GM19043 (cell line): ENCODE results near the gene ATP6V1E1.

Source experiments
- ATAC-seq: cut with Tn5 transposase; IDR thresholded peaks from one replicate; pipeline ENCODE4 v1.9.1; 2021; ENCODE audit warnings: low read depth; ENCODE audit not compliant: unreplicated experiment

ATP6V1E1 gene

DNA sequence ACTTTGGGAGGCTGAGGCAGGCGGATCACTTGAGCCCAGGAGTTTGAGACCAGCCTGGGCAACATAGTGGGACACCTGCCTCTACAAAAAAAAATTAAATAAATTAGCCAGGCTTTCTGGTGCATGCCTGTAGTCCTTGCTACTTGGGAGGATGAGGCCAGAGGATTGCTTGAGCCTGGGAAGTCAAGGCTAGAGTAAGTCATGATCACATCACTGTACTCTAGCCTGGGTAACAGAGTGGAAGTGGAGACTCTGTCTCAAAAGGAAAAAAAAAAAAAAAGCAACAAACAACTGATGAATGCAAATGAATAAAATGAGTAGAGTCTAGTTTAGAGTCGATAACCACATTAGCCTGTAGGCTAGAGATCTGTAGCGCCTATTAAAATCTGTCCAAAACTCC lies 6.1 kb upstream of the ATP6V1E1 start:
- no peak for ATAC-seq

DNA sequence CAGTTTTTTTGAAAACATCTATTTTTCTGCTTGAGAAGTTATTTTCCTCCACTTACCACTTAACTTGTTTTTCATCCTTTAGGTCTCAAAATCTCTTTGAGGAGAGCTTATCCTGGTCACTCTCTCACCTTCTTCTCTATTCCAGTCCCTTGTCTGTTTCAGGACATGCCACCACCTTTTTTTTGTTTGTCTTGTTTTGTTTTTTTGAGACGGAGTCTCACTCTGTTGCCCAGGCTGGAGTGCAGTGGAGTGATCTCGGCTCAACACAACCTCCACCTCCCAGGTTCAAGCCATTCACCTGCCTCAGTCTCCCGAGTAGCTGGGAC lies 5.4 kb upstream of the ATP6V1E1 start:
- ATAC-seq: no peak

GRCh38 chr22:17633217-17633997 lies 4.9 kb upstream of the ATP6V1E1 start:
- ATAC-seq: no peak

DNA sequence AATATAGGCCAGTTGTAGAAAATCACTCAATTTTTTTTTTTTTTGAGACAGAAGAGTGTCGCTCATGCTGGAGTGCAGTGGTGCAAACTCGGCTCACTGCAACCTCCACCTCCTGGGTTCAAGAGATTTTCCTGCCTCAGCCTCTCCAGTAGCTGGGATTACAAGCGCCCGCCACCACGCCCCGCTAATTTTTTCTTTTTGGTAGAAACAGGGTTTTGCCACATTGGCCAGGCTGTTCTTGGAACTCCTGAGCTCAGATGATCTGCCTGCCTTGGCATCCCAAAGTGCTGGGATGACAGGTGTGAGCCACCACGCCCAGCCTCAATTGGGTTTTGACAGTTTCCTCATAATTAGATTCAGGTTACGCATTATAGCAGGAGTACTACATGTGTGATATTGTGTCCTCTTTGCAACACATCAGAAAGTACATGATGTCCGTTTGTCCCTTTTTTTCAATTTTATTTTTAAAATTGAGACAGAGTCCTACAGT lies 2.6 kb upstream of the ATP6V1E1 start:
- ATAC-seq: no peak

DNA sequence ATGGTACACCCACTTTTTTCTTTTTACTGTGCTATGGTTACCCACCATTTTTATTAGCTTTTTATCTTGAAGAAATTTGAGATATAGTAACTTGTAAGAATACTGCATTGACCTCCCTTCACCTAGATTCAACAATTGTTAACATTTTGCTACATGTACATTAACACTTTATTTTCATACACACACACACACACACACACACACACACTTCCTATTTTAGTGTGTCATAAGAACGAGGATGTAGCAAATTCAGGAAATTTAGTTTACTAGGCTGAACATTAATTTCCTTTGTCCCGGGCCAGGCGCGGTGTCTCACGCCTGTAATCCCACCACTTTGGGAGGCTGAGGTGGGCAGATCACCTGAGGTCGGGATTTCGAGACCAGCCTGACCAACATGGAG lies 1.1 kb upstream of the ATP6V1E1 start:
- no peak for ATAC-seq

DNA sequence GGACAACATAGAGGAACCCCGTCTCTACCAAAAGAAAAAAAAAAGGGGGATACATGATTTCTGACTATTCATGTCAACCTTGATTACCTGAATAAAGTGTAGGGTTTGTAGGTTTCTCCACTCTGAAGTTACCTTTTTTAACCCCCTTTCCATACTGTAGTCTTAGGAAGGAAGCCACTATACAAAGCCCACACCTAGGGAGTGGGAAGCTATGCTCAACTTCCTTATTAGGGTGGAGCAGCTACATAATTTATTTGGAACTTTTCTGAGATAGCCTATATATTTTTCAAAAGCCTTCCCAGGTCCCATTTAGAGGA lies 582 bp upstream of the ATP6V1E1 start:
- ATAC-seq: no peak

GRCh38 chr22:17627961-17628405 lies 566 bp downstream of the ATP6V1E1 start:
- ATAC-seq: no peak

DNA sequence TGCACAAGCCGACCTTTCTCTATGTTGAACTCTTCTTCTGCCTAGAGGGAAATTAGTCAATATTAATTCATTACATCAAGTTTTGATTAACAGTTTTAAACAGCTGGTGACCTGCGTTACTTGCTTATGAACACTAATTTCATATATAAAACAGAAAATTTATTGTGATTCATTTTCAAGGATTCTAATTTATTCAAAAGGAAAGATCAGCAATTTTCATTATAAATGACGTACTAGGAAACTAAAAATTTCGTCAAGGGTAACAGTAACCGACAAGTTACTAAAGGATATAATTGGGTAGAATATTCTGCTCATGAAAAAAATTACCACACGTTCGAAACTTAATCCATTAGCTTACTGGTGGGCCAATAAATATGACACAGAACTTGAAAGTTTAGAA lies 15.3 kb downstream of the ATP6V1E1 start:
- no peak for ATAC-seq

- ATAC-seq: no peak
Observed at GRCh38 chr22:17612057-17612456, 16.5 kb downstream of the ATP6V1E1 start.

DNA sequence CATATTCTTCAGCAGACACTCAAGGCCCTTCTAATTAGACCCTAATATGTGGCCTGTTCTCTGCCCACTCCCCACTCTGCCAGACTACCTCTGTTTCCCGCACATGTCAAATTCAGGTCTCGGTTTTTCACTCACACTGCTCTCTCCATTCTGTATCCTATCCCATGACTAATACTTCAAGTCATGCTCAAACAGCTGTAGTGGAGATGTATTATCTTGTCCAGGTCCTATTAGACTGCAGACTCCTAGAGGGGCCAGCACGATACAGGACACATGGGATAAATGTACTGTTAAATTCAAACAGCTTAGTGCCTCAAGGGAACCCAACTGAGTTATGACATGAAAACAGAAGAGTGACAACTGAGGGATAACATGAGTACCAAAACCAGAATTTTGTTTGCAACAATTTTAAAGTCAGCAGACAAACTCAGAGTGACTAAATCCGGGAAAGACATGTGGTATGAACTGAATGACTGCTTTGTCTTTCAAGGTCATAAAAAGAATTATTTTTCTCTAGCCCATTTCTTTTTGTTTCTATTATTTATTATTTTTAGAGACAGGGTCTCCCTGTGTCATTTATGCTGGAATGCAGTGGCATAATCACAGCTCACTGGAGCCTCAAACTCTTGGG lies 20.5 kb downstream of the ATP6V1E1 start:
- no peak for ATAC-seq

GRCh38 chr22:17606496-17606895 lies 22.1 kb downstream of the ATP6V1E1 start:
- ATAC-seq: no peak

- ATAC-seq: no peak
Observed at GRCh38 chr22:17603668-17604067, 24.9 kb downstream of the ATP6V1E1 start.

DNA sequence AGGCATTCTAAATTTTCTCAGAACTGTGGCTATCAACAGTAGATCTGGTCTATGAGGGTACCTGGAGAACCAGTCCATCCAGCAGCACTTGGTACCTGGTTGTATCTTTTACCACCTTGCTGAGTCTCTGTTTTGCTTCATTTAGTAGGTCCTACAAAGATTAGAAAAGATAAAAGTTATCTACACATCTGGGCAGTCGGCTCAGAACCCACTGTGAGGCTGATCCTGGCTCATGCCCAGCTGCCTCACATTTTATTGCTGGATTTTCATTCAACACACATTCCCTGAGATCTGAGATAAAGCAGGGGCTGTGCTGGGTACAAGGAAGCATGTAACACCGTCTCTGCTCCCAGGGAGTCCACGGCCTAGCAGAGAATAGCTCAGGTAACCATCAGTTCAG lies 27.5 kb downstream of the ATP6V1E1 start:
- no peak for ATAC-seq

GRCh38 chr22:17598318-17598717 lies 30.2 kb downstream of the ATP6V1E1 start:
- ATAC-seq: no peak

GRCh38 chr22:17597217-17597616 lies 31.3 kb downstream of the ATP6V1E1 start:
- ATAC-seq: no peak

GRCh38 chr22:17596226-17596625 lies 32.3 kb downstream of the ATP6V1E1 start:
- ATAC-seq: no peak

GRCh38 chr22:17592201-17592600 lies 36.3 kb downstream of the ATP6V1E1 start:
- no peak for ATAC-seq

- no peak for ATAC-seq
Observed at GRCh38 chr22:17590586-17590985, 38.0 kb downstream of the ATP6V1E1 start.

- ATAC-seq: no peak
Observed at GRCh38 chr22:17589810-17590375, 38.7 kb downstream of the ATP6V1E1 start.

GRCh38 chr22:17588606-17589005 lies 39.9 kb downstream of the ATP6V1E1 start:
- ATAC-seq: no peak

DNA sequence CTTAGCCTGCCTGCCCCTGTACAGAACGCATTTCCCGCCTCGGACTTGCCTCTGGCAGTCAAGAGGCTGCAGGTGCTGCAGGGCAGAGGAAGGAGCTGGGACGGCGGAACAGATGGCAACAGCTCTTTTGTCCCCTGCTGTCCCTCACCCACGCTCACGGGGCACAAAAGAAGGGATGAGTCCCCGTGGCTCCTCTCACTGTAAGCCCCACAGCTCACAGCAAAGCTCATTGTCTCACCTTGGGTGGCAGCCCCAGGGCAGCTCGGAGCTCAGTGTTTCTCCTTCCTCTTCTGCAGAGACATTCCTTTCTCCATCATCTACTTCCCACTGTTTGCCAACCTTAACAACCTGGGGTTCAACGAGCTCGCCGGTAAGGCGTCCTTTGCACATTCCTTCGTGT lies 40.9 kb downstream of the ATP6V1E1 start:
- ATAC-seq: no peak

GRCh38 chr22:17586831-17587440 lies 41.6 kb downstream of the ATP6V1E1 start:
- no peak for ATAC-seq
